HAP-1 (cell line): Measurements from ENCODE around the gene ZNF775.

Experiments used
- DNase-seq, 2 experiments: peaks; one replicate each; pipeline ENCODE4 v3.0.0-alpha.2; 2016 to 2020; ENCODE audit warnings: low spot score in 2 of 2
- H3K27me3 ChIP-seq: fragments of 250-450 bp; sonication (Bioruptor Pico); 2 replicates; pipeline ENCODE4 v1.5.1; 2020; ENCODE audit warnings: low read depth, mild to moderate bottlenecking, moderate library complexity
- H3K36me3 ChIP-seq: fragments of 250-450 bp; sonication (Bioruptor Pico); replicated peaks from 2 replicates; pipeline ENCODE4 v1.5.1; 2020; ENCODE audit warnings: mild to moderate bottlenecking
- H3K4me1 ChIP-seq: fragments of 250-450 bp; sonication (Bioruptor Pico); 2 replicates; pipeline ENCODE4 v1.5.1; 2020; ENCODE audit warnings: mild to moderate bottlenecking
- H3K4me3 ChIP-seq: fragments of 250-450 bp; sonication (Bioruptor Pico); 2 replicates; pipeline ENCODE4 v1.5.1; 2020; ENCODE audit warnings: mild to moderate bottlenecking, moderate library complexity
- H3K9me3 ChIP-seq: fragments of 250-450 bp; sonication (Bioruptor Pico); 2 replicates; pipeline ENCODE4 v1.5.1; 2020; ENCODE audit warnings: mild to moderate bottlenecking, moderate library complexity
- in situ Hi-C: fragments of 300-500 bp; cut with MboI; formaldehyde crosslinking; loops from 3 replicates; pipeline ENCODE4 v1.14.3; 2020; ENCODE audit warnings: low sequenced_read_pairs, inconsistent platforms, mixed read lengths

Gene ZNF775

DNA sequence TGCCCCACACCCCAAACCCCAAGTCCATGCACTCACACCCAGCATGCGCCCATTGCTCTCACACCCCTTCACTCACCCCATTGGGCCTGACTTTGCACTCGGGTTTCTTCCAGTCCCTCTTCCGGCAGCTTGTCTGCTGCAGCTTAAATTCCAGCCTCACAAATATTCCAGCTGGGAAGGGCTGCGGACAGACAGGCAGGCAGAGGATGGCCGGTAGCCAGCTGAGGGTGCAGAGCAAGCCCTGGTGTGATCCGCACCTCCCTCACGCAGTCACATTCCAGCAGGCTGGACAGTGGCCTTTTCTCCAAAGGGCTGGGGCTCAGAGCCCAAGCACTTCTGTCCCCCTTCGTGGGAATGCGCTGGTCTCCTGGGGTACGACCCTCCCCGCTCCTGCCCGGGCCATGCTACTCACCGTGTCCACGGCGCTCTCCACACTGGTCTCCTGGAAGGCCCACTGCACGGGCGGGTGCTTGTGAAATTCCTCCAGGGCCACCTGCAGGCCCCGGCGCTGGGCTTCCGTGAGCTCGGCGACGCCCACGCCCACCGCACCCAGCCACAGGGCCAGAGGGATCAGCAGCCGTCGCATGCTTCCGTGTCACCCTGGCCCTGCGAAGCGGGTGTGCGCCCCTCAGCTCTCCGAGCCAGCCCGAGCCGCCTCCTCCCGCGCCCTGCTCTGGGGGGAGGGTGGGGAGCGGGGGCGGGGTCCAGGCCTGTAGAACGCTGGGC, 38.9 kb upstream of the ZNF775 start:
- in situ Hi-C loops, result no loop called here
- H3K9me3 ChIP-seq, result no peaks in the 10 kb centered on the region; the same call in 1 of the 2 replicates
- H3K36me3 ChIP-seq, result no peaks in the 10 kb centered on the region
- no peaks in the 10 kb centered on the region for H3K4me1 ChIP-seq
- DNase-seq, result no peak
- H3K4me3 ChIP-seq, result no peak overlapping the region
- no peaks in the 10 kb centered on the region for H3K27me3 ChIP-seq

DNA sequence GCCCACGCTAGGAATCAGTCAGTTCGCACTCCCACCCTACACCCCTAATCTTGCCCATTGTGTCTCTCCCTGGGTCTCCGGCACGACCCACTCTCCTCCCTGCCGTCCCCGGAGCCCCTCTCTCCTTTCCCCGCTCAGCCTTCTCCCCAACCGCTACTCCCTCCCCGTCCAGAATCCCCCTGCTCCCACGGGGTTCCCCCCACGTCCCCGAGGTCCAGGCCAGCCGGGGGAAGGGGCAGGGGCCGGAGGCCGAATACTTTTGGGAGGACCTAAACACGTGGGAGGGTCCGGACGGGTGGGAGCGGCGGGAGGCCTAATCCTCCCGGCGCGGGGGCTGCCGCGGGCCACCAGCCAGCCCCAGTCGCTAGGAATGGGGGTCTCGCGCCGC, 38.3 kb upstream of the ZNF775 start:
- in situ Hi-C loops, result no loop called here
- Histone ChIP-seq H3K4me3 (no peak overlapping the region), H3K36me3 (no peaks in the 10 kb centered on the region), H3K27me3 (no peaks in the 10 kb centered on the region), H3K9me3 (no peaks in the 10 kb centered on the region; the same call in 1 of the 2 replicates), H3K4me1 (no peaks in the 10 kb centered on the region)
- DNase-seq, result no peak

DNA sequence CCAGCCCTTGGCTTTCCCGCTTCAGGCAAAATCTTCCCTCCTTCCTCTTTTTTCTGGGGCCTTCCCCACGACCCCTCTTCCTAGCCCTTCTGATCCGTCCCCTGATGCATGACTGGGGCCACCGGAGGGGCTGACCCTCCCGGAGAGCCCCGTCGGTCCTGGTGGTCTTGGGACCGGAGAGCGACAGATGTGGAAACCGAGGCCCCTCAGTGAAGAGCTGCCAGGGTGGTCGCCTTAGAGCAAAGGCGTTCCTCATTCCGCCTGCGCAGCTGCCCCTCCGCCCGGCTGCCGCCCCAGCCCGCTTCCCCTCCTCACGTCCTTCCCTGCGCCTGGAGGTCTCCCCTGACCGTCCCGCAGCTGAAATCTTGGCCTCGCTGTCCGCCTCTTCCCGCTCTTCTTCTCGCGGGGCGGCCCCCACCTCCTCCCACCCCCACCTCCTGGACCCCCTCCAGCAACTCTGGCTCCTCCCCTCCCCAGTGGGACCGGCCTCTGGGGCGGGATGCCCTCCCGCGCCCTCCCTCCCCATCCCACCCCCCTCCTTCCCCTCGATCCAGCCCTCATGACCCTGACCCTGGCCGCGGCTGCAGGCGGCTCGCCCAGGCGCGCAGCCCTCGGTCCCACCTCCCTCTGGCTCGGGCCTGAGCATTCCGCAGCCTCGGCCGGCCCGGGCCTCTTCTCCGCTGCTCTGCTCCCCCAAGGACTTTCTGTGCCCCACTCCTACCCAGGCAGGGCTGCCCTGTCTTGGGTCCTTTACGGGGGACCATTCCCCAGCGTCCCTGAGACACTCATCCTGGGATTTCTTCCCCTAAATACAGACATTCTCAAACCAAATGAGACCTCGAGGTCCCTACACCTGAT, 37.6 kb upstream of the ZNF775 start, which contains the start of gene RARRES2:
Gene RARRES2 (minus strand): TSS at position 367 of the 858 bp plus-strand sequence. CDS start 1,020 bp downstream, outside the sequence.
- no peaks in the 10 kb centered on the region for H3K27me3 ChIP-seq
- DNase-seq, result no peak
- H3K4me3 ChIP-seq, result no peak within 1 kb of the TSS
- H3K36me3 ChIP-seq, result no peaks in the 10 kb centered on the region
- in situ Hi-C loops, result no loop called here
- no peaks in the 10 kb centered on the region for H3K4me1 ChIP-seq
- no peaks in the 10 kb centered on the region; the same call in 1 of the 2 replicates for H3K9me3 ChIP-seq

DNA sequence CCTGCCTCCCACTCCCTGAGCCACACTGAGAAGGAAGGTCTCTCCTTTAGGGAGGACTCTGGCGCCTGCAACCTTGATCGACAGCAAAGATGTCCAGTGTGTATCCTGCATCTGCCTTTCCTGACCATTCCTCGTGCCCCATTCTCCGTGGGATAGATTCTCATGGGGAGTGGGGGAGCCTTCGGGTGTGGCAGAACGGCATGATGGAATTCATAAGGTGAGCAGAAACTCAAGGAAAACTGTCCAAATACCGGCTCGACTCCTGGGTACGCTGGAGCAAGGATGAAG, 37.1 kb upstream of the ZNF775 start:
- no peaks in the 10 kb centered on the region for H3K36me3 ChIP-seq
- in situ Hi-C loops, result no loop called here
- no peaks in the 10 kb centered on the region for H3K27me3 ChIP-seq
- no peaks in the 10 kb centered on the region for H3K4me1 ChIP-seq
- H3K4me3 ChIP-seq, result no peak overlapping the region
- DNase-seq, result no peak
- H3K9me3 ChIP-seq, result no peaks in the 10 kb centered on the region; the same call in 1 of the 2 replicates

DNA sequence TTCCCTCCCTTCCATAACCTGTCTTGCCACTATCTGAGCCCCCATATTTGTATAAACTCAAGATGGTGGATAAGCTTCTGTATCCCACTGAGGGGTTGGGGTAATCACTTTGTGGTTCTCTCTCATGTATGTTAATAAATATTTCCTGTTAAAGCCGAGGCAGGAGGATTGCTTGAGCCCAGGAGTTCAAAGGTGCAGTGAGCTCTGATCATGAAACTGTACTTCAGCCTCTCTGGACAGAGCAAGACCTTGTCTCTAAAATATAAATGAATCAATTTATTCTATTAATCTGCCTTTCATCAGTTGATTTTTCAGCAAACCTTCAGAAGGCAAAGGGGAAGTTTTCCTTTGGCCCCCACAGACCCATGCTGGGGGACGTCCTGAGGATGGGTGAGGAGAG, 35.9 kb upstream of the ZNF775 start:
- H3K4me3 ChIP-seq, result no peak overlapping the region
- in situ Hi-C loops, result no loop called here
- no peaks in the 10 kb centered on the region; the same call in 1 of the 2 replicates for H3K9me3 ChIP-seq
- no peaks in the 10 kb centered on the region for H3K36me3 ChIP-seq
- no peaks in the 10 kb centered on the region; the same call in 1 of the 2 replicates for H3K27me3 ChIP-seq
- H3K4me1 ChIP-seq, result no peaks in the 10 kb centered on the region
- no peak for DNase-seq

DNA sequence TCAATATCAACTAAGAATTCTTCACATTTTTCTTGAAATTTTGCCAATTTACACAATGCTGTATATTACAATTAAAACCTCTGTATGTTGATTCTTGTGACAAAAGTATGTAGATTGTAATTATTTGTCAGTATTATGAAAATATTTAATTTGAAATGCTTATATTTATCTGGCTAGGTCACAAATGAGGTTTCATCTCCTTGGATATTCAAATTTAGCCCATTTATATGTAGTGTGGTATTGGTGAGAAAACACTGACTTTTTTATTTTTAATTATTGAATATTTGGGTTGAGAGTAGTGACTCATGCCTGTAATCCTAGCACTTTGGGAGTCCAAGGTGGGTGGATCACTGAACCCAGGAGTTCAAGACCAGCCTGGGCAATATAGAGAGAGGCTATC, 34.8 kb upstream of the ZNF775 start:
- Histone ChIP-seq H3K27me3 (no peaks in the 10 kb centered on the region; the same call in 1 of the 2 replicates), H3K36me3 (no peaks in the 10 kb centered on the region), H3K4me1 (no peaks in the 10 kb centered on the region), H3K9me3 (no peaks in the 10 kb centered on the region; the same call in 1 of the 2 replicates), H3K4me3 (no peak overlapping the region)
- in situ Hi-C loops, result no loop called here
- DNase-seq, result no peak

DNA sequence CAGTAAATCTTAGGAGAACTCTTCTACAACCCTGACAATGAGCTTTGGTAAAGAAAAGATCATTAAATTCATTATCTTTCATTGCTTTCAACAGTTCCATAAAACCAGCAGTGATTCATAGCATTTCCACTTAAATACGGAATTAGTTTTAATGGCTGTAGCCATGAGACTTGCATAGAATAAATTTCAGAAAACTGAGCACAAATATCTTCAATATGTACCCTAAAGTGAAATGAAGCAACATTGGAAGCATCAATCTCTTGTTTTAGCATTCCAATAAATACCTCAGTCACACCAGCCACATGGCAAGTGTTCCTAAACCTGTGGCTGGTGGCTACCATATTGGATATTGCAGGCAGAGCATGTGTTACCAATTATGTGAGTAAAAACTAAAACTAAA, 34.1 kb upstream of the ZNF775 start:
- H3K4me1 ChIP-seq, result no peaks in the 10 kb centered on the region
- in situ Hi-C loops, result no loop called here
- no peaks in the 10 kb centered on the region; the same call in 1 of the 2 replicates for H3K9me3 ChIP-seq
- H3K27me3 ChIP-seq, result no peaks in the 10 kb centered on the region; the same call in 1 of the 2 replicates
- DNase-seq, result no peak
- no peak overlapping the region for H3K4me3 ChIP-seq
- H3K36me3 ChIP-seq, result no peaks in the 10 kb centered on the region

DNA sequence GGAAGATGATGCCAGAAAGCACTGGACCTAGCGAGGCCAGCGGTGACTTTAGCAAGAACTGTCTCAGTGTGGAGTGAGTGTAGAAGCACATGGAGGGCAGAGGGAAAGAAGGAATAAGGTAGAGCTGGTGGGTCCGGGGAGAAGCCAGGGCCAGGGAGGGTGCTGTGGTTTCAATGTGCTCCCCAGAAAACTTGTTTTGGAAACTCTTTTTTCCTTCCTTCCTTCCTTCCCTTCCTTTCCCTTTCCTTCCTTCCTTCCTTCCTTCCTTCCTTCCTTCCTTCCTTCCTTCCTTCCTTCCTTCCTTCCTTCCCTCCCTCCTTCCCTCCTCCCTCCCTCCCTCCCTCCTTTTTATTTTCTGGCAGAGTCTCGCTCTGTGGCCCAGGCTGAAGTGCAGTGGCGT, 32.2 kb upstream of the ZNF775 start:
- Histone ChIP-seq H3K9me3 (no peaks in the 10 kb centered on the region; the same call in 1 of the 2 replicates), H3K4me3 (no peak overlapping the region), H3K36me3 (no peaks in the 10 kb centered on the region), H3K4me1 (no peaks in the 10 kb centered on the region), H3K27me3 (peaks cover 5% of the 10 kb centered on the region; the same call in 1 of the 2 replicates)
- no peak for DNase-seq
- in situ Hi-C loops, result no loop called here

DNA sequence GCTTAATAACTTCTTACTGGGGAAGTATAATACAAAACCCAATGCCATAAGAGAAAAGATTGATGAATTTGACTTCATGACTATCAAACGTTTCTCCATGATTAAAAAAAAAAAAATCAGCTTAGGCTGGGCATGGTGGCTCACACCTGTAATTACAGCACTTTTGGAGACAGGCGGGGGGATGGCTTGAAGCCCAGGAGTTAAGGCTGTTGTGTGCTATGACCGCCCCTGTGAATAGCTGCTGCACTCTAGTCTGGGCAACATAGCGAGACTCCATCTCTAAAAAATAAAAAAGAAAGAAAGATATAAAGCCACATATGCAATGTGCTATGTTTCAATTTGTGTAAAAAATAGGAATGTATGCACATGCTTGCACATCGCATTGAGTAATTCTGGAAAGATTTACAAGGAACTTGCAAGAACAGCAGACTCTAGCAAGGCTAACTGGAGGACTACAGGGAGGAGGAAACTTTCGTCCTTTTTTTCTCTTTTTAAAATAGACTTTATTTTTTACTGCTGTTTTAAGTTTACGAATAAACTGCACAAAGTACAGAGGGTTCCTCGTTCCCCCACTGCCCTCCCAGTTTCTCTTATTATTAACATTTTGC, 27.4 kb upstream of the ZNF775 start:
- in situ Hi-C loops, result no loop called here
- no peaks in the 10 kb centered on the region for H3K9me3 ChIP-seq

DNA sequence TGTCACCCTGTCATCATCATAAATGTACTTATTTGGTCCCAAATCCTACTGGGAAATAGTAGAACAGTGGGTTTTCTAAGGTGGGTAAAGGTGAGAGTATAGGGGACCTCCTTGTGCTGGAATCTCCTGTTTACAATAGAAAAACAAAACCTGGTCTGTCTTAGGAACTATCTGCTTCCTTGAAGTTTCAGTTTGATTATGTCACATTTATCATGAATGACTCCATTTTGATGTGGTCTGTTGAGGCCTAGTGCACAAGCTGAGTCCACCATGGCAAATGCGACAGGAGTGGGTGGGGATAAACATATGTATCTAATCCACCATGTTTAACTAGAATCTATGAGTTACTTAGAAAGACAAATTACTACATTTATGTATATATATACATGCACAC, 23.5 kb upstream of the ZNF775 start:
- H3K36me3 ChIP-seq, result no peaks in the 10 kb centered on the region
- in situ Hi-C loops, result no loop called here
- H3K27me3 ChIP-seq, result peaks cover 6% of the 10 kb centered on the region; the same call in 1 of the 2 replicates
- H3K9me3 ChIP-seq, result no peaks in the 10 kb centered on the region
- H3K4me3 ChIP-seq, result no peak overlapping the region
- DNase-seq, result no peak
- peaks cover 6% of the 10 kb centered on the region for H3K4me1 ChIP-seq

More for the DNA sequence above, 27.4 kb upstream of the ZNF775 start:
- Histone ChIP-seq H3K4me1 (no peaks in the 10 kb centered on the region), H3K27me3 (peaks cover 6% of the 10 kb centered on the region; the same call in 1 of the 2 replicates), H3K36me3 (no peaks in the 10 kb centered on the region), H3K4me3 (no peak overlapping the region)
- no peak for DNase-seq

DNA sequence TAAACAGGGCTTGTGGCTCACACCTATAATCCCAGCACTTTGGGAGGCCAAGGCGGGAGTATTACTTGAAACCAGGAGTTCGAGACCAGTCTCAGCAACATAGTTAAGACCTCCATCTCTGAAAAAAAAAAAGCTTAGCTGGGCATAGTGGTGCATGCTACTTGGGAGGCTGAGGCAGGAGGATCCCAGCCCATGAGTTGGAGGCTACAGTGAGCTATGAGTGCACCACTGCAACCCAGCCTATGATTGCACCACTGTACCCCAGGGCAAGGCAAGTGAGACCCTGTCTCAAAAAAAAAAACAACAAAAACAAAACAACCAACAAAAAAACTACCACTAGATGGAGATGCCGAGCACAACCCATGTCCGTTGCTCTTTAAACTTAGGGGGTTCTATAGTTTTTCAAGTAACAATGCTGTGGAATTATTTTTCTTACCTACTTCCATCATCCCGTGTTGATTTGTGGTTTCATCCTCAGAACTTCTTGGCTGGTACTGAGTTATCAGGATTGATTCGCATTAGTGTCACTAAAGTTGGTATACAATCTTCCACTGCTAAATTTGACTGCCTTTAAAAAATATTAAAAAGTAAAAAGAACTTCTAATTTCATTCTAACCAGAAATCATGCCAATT, 22.7 kb upstream of the ZNF775 start:
- peak; percentile 35 to 46 for DNase-seq
- Histone ChIP-seq H3K36me3 (no peaks in the 10 kb centered on the region), H3K9me3 (no peaks in the 10 kb centered on the region), H3K4me1 (peaks cover 9% of the 10 kb centered on the region), H3K27me3 (peaks cover 3% of the 10 kb centered on the region; the same call in 1 of the 2 replicates), H3K4me3 (no peak overlapping the region)
- in situ Hi-C loops, result no loop called here

DNA sequence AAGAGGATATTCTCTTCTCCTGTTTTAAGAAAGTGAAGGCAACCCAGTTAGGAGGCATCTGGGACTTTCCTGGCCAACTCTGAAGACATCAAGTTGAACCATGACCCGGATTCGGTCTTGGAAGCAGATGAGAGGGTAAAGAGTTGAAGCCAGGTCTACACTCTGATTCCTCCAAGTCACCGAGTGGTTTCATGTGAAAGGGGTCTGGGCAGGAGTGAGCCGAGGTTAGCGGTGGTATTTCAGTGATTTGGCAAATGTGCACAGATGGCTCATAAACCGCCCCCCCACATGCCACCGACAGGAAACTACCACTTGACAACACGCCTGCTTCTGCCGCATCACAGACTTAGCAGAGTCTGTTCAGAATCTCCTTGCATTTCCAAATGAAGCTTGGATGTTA, 21.9 kb upstream of the ZNF775 start:
- Histone ChIP-seq H3K9me3 (no peaks in the 10 kb centered on the region), H3K4me3 (no peak overlapping the region), H3K36me3 (no peaks in the 10 kb centered on the region), H3K27me3 (no peaks in the 10 kb centered on the region), H3K4me1 (peaks cover 9% of the 10 kb centered on the region)
- in situ Hi-C loops, result no loop called here
- no peak for DNase-seq

DNA sequence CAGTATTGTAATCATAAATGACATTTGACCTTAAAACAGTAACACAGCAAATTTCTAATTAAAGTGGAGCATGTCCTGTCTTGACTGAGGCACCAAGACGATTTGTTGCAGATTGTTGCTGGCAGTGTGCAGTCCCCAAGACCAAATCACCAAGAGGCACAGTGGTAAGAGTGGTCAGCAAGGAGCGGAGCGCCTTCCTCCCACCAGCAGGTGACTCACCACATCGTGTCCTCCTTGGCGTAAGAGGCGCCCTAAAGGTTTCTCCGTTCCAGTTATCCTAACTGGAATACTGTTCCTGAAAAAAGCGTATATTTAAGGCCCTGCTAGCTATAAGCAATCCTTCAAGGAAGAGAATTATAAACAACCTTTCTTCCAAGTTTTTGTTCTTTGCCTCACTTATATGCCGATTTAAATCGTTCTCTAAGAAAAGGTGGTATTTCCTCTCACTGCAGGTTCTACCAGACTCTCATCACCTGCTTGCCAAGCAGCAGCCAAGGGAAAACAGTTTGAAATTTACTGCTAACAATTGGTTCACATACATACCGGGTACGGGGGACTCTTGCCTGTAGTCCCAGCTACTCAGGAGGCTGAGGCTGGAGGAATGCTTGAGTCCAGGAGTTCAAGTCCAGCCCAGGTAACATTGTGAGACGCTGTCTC, 21.2 kb upstream of the ZNF775 start:
- Histone ChIP-seq H3K4me3 (no peak overlapping the region), H3K36me3 (no peaks in the 10 kb centered on the region), H3K4me1 (peaks cover 9% of the 10 kb centered on the region), H3K9me3 (no peaks in the 10 kb centered on the region), H3K27me3 (no peaks in the 10 kb centered on the region)
- DNase-seq, result no peak
- in situ Hi-C loops, result no loop called here
